Naive B cell (primary cell): ENCODE data around the gene DNMT3A. TPM values are rescaled to one million over a fixed set of nuclear protein-coding genes. Genes with fewer than 3 reads are reported as not detected.

Source experiments
- ATAC-seq, 2 donors: fragments of 150-1000 bp; cut with Tn5 transposase; 2 replicates each; pipeline ENCODE4 v1.10.0; 2021; ENCODE audit warnings: low read depth in 2 of 2, mild to moderate bottlenecking in 2 of 2, moderate library complexity in 2 of 2
- DNase-seq: peaks from one replicate; pipeline ENCODE4 v3.0.0; 2022
- H3K27ac Mint-ChIP-seq, 6 donors: one replicate each; pipeline ENCODE4 v1.8.0; 2020 to 2022; ENCODE audit warnings: mild to moderate bottlenecking in 6 of 6, mixed read lengths in 6 of 6, moderate library complexity in 5 of 6, inconsistent platforms in 2 of 6
- H3K27me3 Mint-ChIP-seq, 3 donors: one replicate each; pipeline ENCODE4 v1.8.0; 2021 to 2022; ENCODE audit warnings: mixed read lengths in 3 of 3, mild to moderate bottlenecking in 1 of 3
- H3K36me3 Mint-ChIP-seq, 2 donors: one replicate each; pipeline ENCODE4 v1.8.0; 2020 to 2022; ENCODE audit warnings: mixed read lengths in 2 of 2, inconsistent platforms in 1 of 2, mild to moderate bottlenecking in 1 of 2
- H3K4me1 Mint-ChIP-seq, 3 donors: one replicate each; pipeline ENCODE4 v1.8.0; 2020 to 2022; ENCODE audit warnings: mixed read lengths in 3 of 3, inconsistent platforms in 1 of 3, mild to moderate bottlenecking in 1 of 3, moderate library complexity in 1 of 3
- H3K4me3 Mint-ChIP-seq, 8 donors: one replicate each; pipeline ENCODE4 v1.8.0; 2020 to 2022; ENCODE audit warnings: mild to moderate bottlenecking in 8 of 8, mixed read lengths in 8 of 8, moderate library complexity in 8 of 8, inconsistent platforms in 2 of 8
- H3K9me3 Mint-ChIP-seq, 7 donors: one replicate each; pipeline ENCODE4 v1.8.0; 2020 to 2022; ENCODE audit warnings: mixed read lengths in 7 of 7, mild to moderate bottlenecking in 5 of 7, inconsistent platforms in 2 of 7, moderate library complexity in 1 of 7
- polyA plus RNA-seq, 6 donors: library from polyadenylated mRNA; unstranded; fragments of 300-500 nt; fragmentation: Illumina TruSeq; gene quantifications; one replicate each; pipeline ENCODE4 v1.2.3, GENCODE V29; 2021; ENCODE audit warnings: low read depth in 6 of 6

The DNMT3A gene
- polyA plus RNA-seq, 6 donors from 2014 or later = 7.3 to 14.0 (median 8.5) TPM

GRCh38 chr2:25324251-25324650 is 17.5 kb downstream of the DNMT3A start:
- ATAC-seq (no peak), DNase-seq (no peak)
- H3K27ac Mint-ChIP-seq = peak overlapping the region in 1 of 6 donors; percentile 42
- no peak overlapping the region for H3K4me3 Mint-ChIP-seq
- H3K4me1 Mint-ChIP-seq = peaks cover 26 to 34% (median 27%) of the 10 kb centered on the region in 3 donors
- peaks cover 8 to 26% (median 22%) of the 10 kb centered on the region in 7 donors for H3K9me3 Mint-ChIP-seq
- H3K36me3 Mint-ChIP-seq = peaks cover 19 to 36% of the 10 kb centered on the region in 2 donors
- peaks cover 31 to 55% (median 53%) of the 10 kb centered on the region in 3 donors for H3K27me3 Mint-ChIP-seq

DNA sequence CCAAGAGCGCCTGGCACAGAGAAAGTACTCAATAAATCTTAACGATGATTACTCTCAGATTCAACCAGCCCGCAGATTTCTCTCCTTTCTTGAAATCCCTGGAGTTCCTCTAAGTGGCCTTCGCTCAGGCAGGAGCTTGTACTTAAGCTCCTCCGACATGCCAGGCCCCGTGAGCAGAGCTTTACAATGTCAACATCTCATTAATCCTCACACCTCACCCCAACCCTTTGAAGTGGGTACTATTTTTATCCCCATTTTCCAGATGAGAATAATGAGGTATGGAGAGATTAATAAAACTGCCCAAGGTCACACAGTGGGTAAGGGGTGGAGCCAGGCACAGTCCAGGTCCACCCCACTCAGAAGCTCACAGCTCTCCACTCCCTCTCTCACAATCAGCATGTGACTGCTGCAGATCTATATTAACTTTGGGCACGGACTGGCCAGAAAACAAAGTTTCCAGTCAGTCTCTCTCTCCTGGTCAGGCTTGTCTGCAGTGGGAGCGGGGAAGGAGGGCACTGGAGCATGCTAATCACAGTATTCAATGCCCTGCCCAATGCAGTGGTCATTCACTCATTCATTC is 18.0 kb downstream of the DNMT3A start:
- H3K27ac Mint-ChIP-seq = no peak overlapping the region
- DNase-seq (no peak), ATAC-seq (no peak)
- peaks cover 28 to 36% (median 29%) of the 10 kb centered on the region in 3 donors for H3K4me1 Mint-ChIP-seq
- peaks cover 8 to 26% (median 22%) of the 10 kb centered on the region in 7 donors for H3K9me3 Mint-ChIP-seq
- H3K4me3 Mint-ChIP-seq = no peak overlapping the region
- peaks cover 34 to 58% (median 53%) of the 10 kb centered on the region in 3 donors for H3K27me3 Mint-ChIP-seq
- peaks cover 19 to 36% of the 10 kb centered on the region in 2 donors for H3K36me3 Mint-ChIP-seq

DNA sequence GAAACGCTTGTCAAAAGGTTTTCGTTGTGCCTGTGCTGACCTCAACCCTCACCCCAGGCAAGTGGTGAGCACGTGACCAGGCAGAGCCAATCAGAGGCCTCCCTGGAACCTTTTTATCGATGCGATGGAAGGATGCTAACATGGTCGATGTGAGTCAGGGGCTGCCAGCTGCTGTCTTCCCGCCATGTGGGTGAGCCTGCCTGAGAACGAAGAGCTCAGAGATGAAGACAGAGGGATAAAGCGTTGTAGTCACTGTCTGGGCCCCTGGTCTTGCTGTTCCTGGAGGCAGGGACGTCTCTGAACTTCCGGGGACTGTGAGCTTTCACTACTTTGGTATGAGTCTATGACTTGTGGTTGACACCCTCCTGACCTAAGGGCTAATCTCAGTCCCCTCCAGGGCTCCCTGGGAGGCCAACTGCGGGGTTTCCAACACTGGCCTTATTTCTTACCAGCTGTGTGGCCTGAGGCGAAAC is 18.6 kb downstream of the DNMT3A start:
- Mint-ChIP-seq H3K9me3 (peaks cover 8 to 26% (median 22%) of the 10 kb centered on the region in 7 donors), H3K4me1 (peaks cover 24 to 36% (median 26%) of the 10 kb centered on the region in 3 donors), H3K4me3 (no peak overlapping the region), H3K27ac (peak overlapping the region in 1 of 6 donors; percentile 43), H3K27me3 (peaks cover 34 to 57% (median 53%) of the 10 kb centered on the region in 3 donors), H3K36me3 (peaks cover 19 to 35% of the 10 kb centered on the region in 2 donors)
- ATAC-seq (no peak), DNase-seq (no peak)

DNA sequence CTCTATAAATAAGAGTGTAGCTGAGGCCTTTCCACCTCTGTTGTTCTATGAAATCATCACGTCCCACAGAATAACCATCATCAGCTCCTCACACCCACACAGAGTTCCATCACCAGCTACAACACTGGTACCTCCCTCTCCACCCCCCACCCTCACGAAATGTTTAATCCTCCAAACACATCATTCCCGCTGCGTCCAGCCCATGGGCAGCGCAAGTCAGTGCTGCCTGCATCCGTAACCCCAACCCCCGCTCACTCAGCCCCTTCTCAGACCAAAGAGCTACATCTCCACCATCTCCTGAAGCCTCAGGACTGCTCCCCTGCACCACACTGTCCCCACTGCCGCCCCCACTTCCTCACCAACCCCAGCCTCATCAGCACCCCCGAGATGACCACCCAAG is 19.4 kb downstream of the DNMT3A start:
- Mint-ChIP-seq H3K36me3 (peaks cover 12 to 27% of the 10 kb centered on the region in 2 donors), H3K27ac (no peak overlapping the region), H3K4me1 (peaks cover 24 to 39% (median 26%) of the 10 kb centered on the region in 3 donors), H3K27me3 (peaks cover 34 to 50% (median 48%) of the 10 kb centered on the region in 3 donors), H3K9me3 (peaks cover 2 to 19% (median 15%) of the 10 kb centered on the region in 7 donors), H3K4me3 (no peak overlapping the region)
- DNase-seq (no peak), ATAC-seq (no peak)

GRCh38 chr2:25320077-25320476 is 21.6 kb downstream of the DNMT3A start:
- DNase-seq (peak; percentile 27), ATAC-seq (peak; percentile 88 to 91)
- H3K36me3 Mint-ChIP-seq = peaks cover 0 to 8% of the 10 kb centered on the region in 2 donors
- peaks cover 37 to 58% (median 44%) of the 10 kb centered on the region in 3 donors for H3K4me1 Mint-ChIP-seq
- peaks cover 24 to 46% (median 42%) of the 10 kb centered on the region in 3 donors for H3K27me3 Mint-ChIP-seq
- no peaks in the 10 kb centered on the region for H3K9me3 Mint-ChIP-seq
- no peak overlapping the region for H3K27ac Mint-ChIP-seq
- no peak overlapping the region for H3K4me3 Mint-ChIP-seq

- H3K9me3 Mint-ChIP-seq = no peaks in the 10 kb centered on the region
- peaks cover 32 to 42% (median 39%) of the 10 kb centered on the region in 3 donors for H3K4me1 Mint-ChIP-seq
- DNase-seq (no peak), ATAC-seq (peak in 1 of 2 donors; percentile 20)
- no peak overlapping the region for H3K27ac Mint-ChIP-seq
- peaks cover 8 to 24% (median 20%) of the 10 kb centered on the region in 3 donors for H3K27me3 Mint-ChIP-seq
- no peaks in the 10 kb centered on the region for H3K36me3 Mint-ChIP-seq
- peak overlapping the region in 2 of 8 donors; percentile 21 to 55 for H3K4me3 Mint-ChIP-seq
Observed at GRCh38 chr2:25316101-25316500, 25.6 kb downstream of the DNMT3A start.

DNA sequence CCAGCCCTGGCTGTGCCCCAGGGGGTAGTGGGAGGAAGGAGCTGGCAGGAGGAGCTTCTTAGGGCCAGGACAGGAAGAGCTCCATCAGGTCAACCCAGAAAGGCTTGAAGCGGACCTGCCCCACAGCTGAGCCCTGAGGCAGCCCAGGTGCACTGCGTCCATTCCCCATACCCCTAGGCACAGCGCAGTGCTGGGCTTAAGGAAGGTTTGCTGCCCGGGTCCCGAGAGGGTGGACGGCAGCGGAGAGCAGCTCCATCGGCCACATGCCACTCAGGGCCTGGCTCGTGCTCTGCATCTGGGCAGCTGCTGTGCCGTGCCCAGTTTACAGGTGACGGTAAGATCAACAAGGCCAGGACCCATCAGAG is 26.4 kb downstream of the DNMT3A start:
- no peak overlapping the region for H3K27ac Mint-ChIP-seq
- ATAC-seq (no peak), DNase-seq (no peak)
- peak overlapping the region in 5 of 8 donors; percentile 15 to 69 (median 43) for H3K4me3 Mint-ChIP-seq
- peaks cover 35 to 40% (median 35%) of the 10 kb centered on the region in 3 donors for H3K4me1 Mint-ChIP-seq
- peaks cover 8 to 21% (median 19%) of the 10 kb centered on the region in 3 donors for H3K27me3 Mint-ChIP-seq
- H3K9me3 Mint-ChIP-seq = no peaks in the 10 kb centered on the region
- H3K36me3 Mint-ChIP-seq = no peaks in the 10 kb centered on the region

DNA sequence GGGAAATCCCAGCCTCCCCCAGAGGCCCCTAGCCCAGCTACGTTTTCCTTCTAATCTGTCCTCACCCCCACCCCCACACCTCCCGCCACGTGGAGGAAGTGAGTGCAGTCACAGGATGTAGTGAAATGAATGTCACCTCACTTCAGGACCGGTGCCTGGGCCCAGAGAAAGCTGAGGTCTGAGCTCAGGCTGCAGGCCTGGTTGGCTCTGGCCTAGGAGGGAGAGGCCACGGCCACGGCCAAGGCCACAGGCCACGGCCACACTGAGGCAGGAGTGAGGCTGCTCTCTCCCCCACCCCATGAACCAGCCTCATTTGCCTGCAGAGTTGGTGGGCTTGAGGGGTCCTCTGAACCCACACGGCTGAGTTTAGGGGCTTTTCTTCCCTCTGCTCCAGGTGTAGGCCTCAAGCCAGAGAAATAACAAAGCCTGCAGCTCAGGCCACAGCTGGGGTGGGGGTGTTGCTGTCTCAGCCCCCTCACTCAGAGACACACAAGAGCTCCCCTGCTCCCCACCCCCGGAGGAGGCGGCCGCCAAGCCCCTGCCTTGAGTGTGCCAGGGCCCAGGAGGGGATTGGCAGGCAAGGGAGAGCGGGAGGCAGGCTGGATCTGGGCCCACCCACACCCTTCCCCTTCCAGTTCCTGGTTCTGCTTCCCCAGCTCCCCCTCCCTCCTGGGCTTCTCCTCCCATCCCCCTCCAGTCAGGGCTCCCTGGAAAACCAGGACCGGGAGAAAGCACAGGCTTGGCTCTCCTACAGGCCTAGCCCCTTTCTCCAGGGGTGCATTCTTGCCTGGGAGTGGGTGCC is 27.0 kb downstream of the DNMT3A start:
- Mint-ChIP-seq H3K27ac (peak overlapping the region in 1 of 6 donors; percentile 19), H3K27me3 (peaks cover 8 to 16% (median 13%) of the 10 kb centered on the region in 3 donors), H3K36me3 (no peaks in the 10 kb centered on the region), H3K4me3 (peak overlapping the region in 3 of 8 donors; percentile 15 to 61 (median 40)), H3K9me3 (no peaks in the 10 kb centered on the region), H3K4me1 (peaks cover 29 to 37% (median 31%) of the 10 kb centered on the region in 3 donors)
- DNase-seq (no peak), ATAC-seq (peak; percentile 81 to 82)

- peaks cover 31 to 38% (median 32%) of the 10 kb centered on the region in 3 donors for H3K4me1 Mint-ChIP-seq
- no peak overlapping the region for H3K27ac Mint-ChIP-seq
Observed at GRCh38 chr2:25313711-25314513, 27.8 kb downstream of the DNMT3A start.

DNA sequence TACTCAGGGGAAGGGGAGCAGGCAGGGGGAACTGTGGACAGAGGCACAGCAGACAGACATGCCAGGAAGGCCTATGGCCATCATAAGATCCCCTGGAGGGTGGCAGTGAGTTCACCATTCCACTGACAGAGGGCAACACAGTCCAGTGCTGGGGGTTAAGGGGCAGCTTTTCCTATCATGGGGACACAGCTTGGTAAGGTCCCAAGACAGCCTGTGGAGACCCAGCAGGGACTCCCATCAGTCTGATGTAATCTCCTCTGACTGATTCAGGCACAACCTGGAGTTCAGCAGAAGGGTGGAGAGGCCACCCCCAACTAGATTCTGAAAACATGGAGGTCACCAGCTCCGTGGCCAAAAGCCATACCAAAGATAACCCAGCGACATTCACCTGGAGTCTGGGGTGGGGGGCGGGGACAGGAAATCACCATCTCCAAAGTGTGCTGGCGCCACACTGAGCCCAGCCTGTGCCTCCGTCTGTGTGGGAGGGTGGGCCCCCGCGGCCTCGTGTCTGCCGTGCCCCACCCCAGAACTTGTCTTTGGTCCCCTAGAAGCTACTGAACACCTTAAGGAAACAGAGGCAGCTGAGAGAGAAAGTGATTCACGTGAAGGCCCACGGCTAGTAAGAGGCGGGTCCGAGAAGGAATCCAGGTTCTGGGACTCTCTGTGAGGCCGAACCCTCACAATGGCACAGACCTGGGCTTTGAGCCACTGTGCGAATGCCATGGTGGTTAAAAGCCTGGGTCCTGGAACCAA is 28.6 kb downstream of the DNMT3A start:
- Mint-ChIP-seq H3K9me3 (no peaks in the 10 kb centered on the region), H3K27ac (no peak overlapping the region), H3K36me3 (no peaks in the 10 kb centered on the region), H3K4me1 (peaks cover 31 to 39% (median 35%) of the 10 kb centered on the region in 3 donors), H3K4me3 (no peak overlapping the region), H3K27me3 (peaks cover 0 to 16% (median 6%) of the 10 kb centered on the region in 3 donors)
- no peak for DNase-seq
- ATAC-seq = no peak

More at GRCh38 chr2:25313711-25314513, 27.8 kb downstream of the DNMT3A start:
- Mint-ChIP-seq H3K27me3 (peaks cover 0 to 16% (median 6%) of the 10 kb centered on the region in 3 donors), H3K9me3 (no peaks in the 10 kb centered on the region), H3K36me3 (no peaks in the 10 kb centered on the region), H3K4me3 (peak overlapping the region in 1 of 8 donors; percentile 42)
- DNase-seq (no peak), ATAC-seq (no peak)

- Mint-ChIP-seq H3K36me3 (no peaks in the 10 kb centered on the region), H3K9me3 (no peaks in the 10 kb centered on the region), H3K27me3 (peaks cover 0 to 12% (median 6%) of the 10 kb centered on the region in 3 donors), H3K4me3 (no peak overlapping the region), H3K4me1 (peaks cover 31 to 39% (median 32%) of the 10 kb centered on the region in 3 donors), H3K27ac (no peak overlapping the region)
- ATAC-seq = no peak
- DNase-seq = no peak
Observed at GRCh38 chr2:25311865-25312575, 29.7 kb downstream of the DNMT3A start.
